Ascending aorta (tissue), 2 donors: ENCODE measurements around the gene ERCC2. TPM values are rescaled to one million over a fixed set of nuclear protein-coding genes. Genes with fewer than 3 reads are reported as not detected.
A peak's percentile ranks its signal among the peaks of the same experiment; 100 is the strongest.

ENCODE experiments used
- DNase-seq, 2 donors: peaks; one replicate each; pipeline ENCODE4 v3.0.0-alpha.2; 2019; ENCODE audit warnings: low spot score in 2 of 2
- H3K27ac ChIP-seq, 2 donors: fragments of 200-600 bp; sonication (generic); one replicate each; pipeline ENCODE4 v1.5.1; 2016 to 2017; ENCODE audit warnings: mild to moderate bottlenecking in 1 of 2
- H3K27me3 ChIP-seq: fragments of 200-600 bp; sonication (generic); one replicate; pipeline ENCODE4 v1.5.1; 2017
- H3K36me3 ChIP-seq, 2 donors: fragments of 200-600 bp; sonication (generic); one replicate each; pipeline ENCODE4 v1.5.1; 2016
- H3K4me1 ChIP-seq, 2 donors: fragments of 200-600 bp; sonication (generic); one replicate each; pipeline ENCODE4 v1.5.1; 2016 to 2017; ENCODE audit warnings: mild to moderate bottlenecking in 1 of 2
- H3K4me3 ChIP-seq, 2 donors: fragments of 200-600 bp; sonication (generic); one replicate each; pipeline ENCODE4 v1.5.1; 2016 to 2017; ENCODE audit warnings: mild to moderate bottlenecking in 1 of 2
- H3K9me3 ChIP-seq, 2 donors: fragments of 200-600 bp; sonication (generic); one replicate each; pipeline ENCODE4 v1.5.1; 2016
- intact Hi-C: fragments of 100-400 bp; cut with DNase I; formaldehyde crosslinking; loops from one replicate; pipeline ENCODE4 v1.15.1; 2023
- total RNA-seq: library from RNA; depleted of rRNA; stranded (reverse); fragments of >200 nt; gene quantifications from one replicate; pipeline ENCODE4 v1.1.0, GENCODE V29; 2016
- TF ChIP-seq, protein P1 (sequence below), 3 experiments: fragments of 200-600 bp in 2 of 3; fragments of 450-650 bp in 1 of 3; sonication (generic) in 2 of 3; IDR thresholded peaks; one replicate each; pipeline ENCODE4 v1.5.1; 2016 to 2019; ENCODE audit warnings: antibody characterized with exemption in 3 of 3, mild to moderate bottlenecking in 1 of 3, moderate library complexity in 1 of 3

Gene ERCC2
- total RNA-seq, 1 donor from 2014 or later = 22.4 TPM

- Histone ChIP-seq H3K4me1 (no peaks in the 10 kb centered on the region), H3K9me3 (no peaks in the 10 kb centered on the region), H3K27me3 (no peaks in the 10 kb centered on the region), H3K27ac (no peak overlapping the region), H3K4me3 (no peak overlapping the region), H3K36me3 (peaks cover 0 to 6% of the 10 kb centered on the region in 2 donors)
- intact Hi-C loops = no loop called here
- TF ChIP-seq, protein P1, sequence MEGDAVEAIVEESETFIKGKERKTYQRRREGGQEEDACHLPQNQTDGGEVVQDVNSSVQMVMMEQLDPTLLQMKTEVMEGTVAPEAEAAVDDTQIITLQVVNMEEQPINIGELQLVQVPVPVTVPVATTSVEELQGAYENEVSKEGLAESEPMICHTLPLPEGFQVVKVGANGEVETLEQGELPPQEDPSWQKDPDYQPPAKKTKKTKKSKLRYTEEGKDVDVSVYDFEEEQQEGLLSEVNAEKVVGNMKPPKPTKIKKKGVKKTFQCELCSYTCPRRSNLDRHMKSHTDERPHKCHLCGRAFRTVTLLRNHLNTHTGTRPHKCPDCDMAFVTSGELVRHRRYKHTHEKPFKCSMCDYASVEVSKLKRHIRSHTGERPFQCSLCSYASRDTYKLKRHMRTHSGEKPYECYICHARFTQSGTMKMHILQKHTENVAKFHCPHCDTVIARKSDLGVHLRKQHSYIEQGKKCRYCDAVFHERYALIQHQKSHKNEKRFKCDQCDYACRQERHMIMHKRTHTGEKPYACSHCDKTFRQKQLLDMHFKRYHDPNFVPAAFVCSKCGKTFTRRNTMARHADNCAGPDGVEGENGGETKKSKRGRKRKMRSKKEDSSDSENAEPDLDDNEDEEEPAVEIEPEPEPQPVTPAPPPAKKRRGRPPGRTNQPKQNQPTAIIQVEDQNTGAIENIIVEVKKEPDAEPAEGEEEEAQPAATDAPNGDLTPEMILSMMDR (IDR thresholded peaks at IDR 0.05) = no peak
- DNase-seq = no peak
Observed at GRCh38 chr19:45380107-45380506, 9.7 kb upstream of the ERCC2 start.

GRCh38 chr19:45376045-45376724 is 5.8 kb upstream of the ERCC2 start:
- no peak for DNase-seq
- intact Hi-C loops = no loop called here
- TF ChIP-seq, protein P1 (IDR thresholded peaks at IDR 0.05) = no peak
- Histone ChIP-seq H3K9me3 (no peaks in the 10 kb centered on the region), H3K27me3 (no peaks in the 10 kb centered on the region), H3K27ac (peak overlapping the region in 1 of 2 donors; percentile 34), H3K36me3 (peaks cover 0 to 6% of the 10 kb centered on the region in 2 donors), H3K4me1 (no peaks in the 10 kb centered on the region), H3K4me3 (no peak overlapping the region)

- Histone ChIP-seq H3K9me3 (no peaks in the 10 kb centered on the region), H3K27me3 (no peaks in the 10 kb centered on the region), H3K4me3 (no peak overlapping the region), H3K27ac (no peak overlapping the region), H3K36me3 (peaks cover 1 to 6% of the 10 kb centered on the region in 2 donors), H3K4me1 (peaks cover 0 to 8% of the 10 kb centered on the region in 2 donors)
- no peak for DNase-seq
- intact Hi-C loops = no loop called here
- TF ChIP-seq, protein P1 (IDR thresholded peaks at IDR 0.05) = no peak
Observed at GRCh38 chr19:45368737-45369340, 1.5 kb downstream of the ERCC2 start.

DNA sequence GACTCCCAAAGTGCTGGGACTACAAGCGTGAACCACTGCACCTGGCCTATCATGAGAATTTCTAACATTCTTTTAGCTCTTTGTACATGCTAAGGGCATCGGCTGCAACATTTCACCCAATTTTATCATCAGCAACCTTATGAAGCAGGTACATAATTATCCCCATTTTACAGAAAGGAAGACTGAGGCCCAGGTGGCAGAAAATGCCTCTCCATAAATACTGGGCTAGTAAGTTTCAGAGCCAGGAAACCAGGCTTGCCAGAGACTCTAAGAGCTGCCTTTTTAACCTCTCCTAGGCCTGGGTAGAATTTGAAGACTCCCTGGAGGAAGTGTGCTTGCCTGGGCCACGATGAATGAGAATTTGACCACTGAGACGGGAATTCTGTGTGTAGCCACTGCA is 2.2 kb downstream of the ERCC2 start:
- no peak overlapping the region for H3K27ac ChIP-seq
- H3K27me3 ChIP-seq = no peaks in the 10 kb centered on the region
- H3K36me3 ChIP-seq = peaks cover 5 to 10% of the 10 kb centered on the region in 2 donors
- H3K9me3 ChIP-seq = no peaks in the 10 kb centered on the region
- no peak for DNase-seq
- no peak overlapping the region for H3K4me3 ChIP-seq
- intact Hi-C loops = no loop called here
- TF ChIP-seq, protein P1 (IDR thresholded peaks at IDR 0.05) = no peak
- H3K4me1 ChIP-seq = peaks cover 0 to 8% of the 10 kb centered on the region in 2 donors

DNA sequence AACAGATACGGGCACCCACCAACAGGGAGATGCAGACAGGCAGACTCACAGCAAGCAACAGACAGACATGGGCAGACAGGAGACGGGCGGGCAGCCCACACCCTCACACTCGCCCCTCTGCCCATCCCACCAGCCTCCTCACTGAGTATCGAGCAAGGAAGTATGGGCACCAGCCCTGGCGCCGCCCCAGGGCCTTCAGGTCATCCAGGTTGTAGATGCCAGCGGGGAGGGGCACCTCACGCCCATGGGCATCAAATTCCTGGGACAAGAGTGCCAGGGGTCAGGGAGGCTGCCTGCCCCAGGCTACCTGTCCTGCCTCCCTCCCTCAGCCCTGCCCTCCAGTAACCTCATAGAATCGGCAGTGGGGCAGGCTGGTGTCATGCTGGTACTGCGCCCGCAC is 5.7 kb downstream of the ERCC2 start:
- TF ChIP-seq, protein P1 (IDR thresholded peaks at IDR 0.05) = no peak
- Histone ChIP-seq H3K9me3 (no peaks in the 10 kb centered on the region), H3K4me3 (no peak overlapping the region), H3K27ac (no peak overlapping the region), H3K36me3 (peaks cover 15 to 25% of the 10 kb centered on the region in 2 donors), H3K27me3 (no peaks in the 10 kb centered on the region), H3K4me1 (peaks cover 0 to 2% of the 10 kb centered on the region in 2 donors)
- intact Hi-C loops = no loop called here
- DNase-seq = no peak
